Endodermal cell (in vitro differentiated cells): ENCODE results near the gene PHAX. TPM values are rescaled to one million over a fixed set of nuclear protein-coding genes. Genes with fewer than 3 reads are reported as not detected.

Experiments used
- DNase-seq: peaks from one replicate; pipeline ENCODE4 v3.0.0-alpha.2; 2017
- H3K27ac ChIP-seq: 2 replicates; pipeline ENCODE4 v1.5.1; 2013; ENCODE audit warnings: mild to moderate bottlenecking, low read depth, low read length, moderate library complexity
- H3K27me3 ChIP-seq: 2 replicates; pipeline ENCODE4 v1.6.1; 2013; ENCODE audit warnings: mild to moderate bottlenecking, low read length, moderate library complexity; ENCODE audit not compliant: insufficient read depth, control insufficient read depth, poor library complexity, severe bottlenecking
- H3K36me3 ChIP-seq: 2 replicates; pipeline ENCODE4 v1.7.0; 2013; ENCODE audit warnings: mild to moderate bottlenecking, low read length, moderate library complexity; ENCODE audit not compliant: control insufficient read depth, insufficient read depth
- H3K4me1 ChIP-seq: one replicate; pipeline ENCODE4 v1.7.0; 2013; ENCODE audit warnings: low read length; ENCODE audit not compliant: control insufficient read depth, insufficient read depth
- H3K4me3 ChIP-seq: 2 replicates; pipeline ENCODE4 v1.5.1; 2013; ENCODE audit warnings: mild to moderate bottlenecking, low read length, moderate library complexity
- H3K9ac ChIP-seq: 2 replicates; pipeline ENCODE4 v1.6.1; 2013; ENCODE audit warnings: mild to moderate bottlenecking, low read length, moderate library complexity; ENCODE audit not compliant: poor library complexity, severe bottlenecking; ENCODE audit errors: extremely low read depth
- H3K9me3 ChIP-seq: 2 replicates; pipeline ENCODE4 v1.6.1; 2013; ENCODE audit warnings: mild to moderate bottlenecking, low read length, moderate library complexity; ENCODE audit not compliant: control insufficient read depth
- H3K27ac Mint-ChIP-seq: 2 replicates; pipeline ENCODE4 v1.8.0; 2020; ENCODE audit warnings: mixed read lengths
- H3K27me3 Mint-ChIP-seq: 2 replicates; pipeline ENCODE4 v1.8.0; 2021; ENCODE audit warnings: mild to moderate bottlenecking, mixed read lengths; ENCODE audit not compliant: insufficient read depth
- H3K36me3 Mint-ChIP-seq: 2 replicates; pipeline ENCODE4 v1.8.0; 2020; ENCODE audit warnings: low read depth, mixed read lengths
- H3K4me1 Mint-ChIP-seq: 2 replicates; pipeline ENCODE4 v1.8.0; 2020; ENCODE audit warnings: mixed read lengths
- H3K4me3 Mint-ChIP-seq: 2 replicates; pipeline ENCODE4 v1.8.0; 2020; ENCODE audit warnings: mild to moderate bottlenecking, moderate library complexity, mixed read lengths
- H3K9me3 Mint-ChIP-seq: 2 replicates; pipeline ENCODE4 v1.8.0; 2020; ENCODE audit warnings: mild to moderate bottlenecking, mixed read lengths
- CTCF ChIP-seq: fragments of 200-600 bp; sonication (generic); conservative IDR thresholded peaks from 2 replicates; pipeline ENCODE4 v1.5.0; 2021; ENCODE audit warnings: antibody characterized with exemption, mild to moderate bottlenecking
- WGBS, 2 experiments: methylation state at CpG; one replicate each; pipeline versions ENCODE4 v1.1.5 to v1.1.7; 2013; ENCODE audit warnings: missing lambda C conversion rate in 2 of 2, mixed read lengths in 1 of 2; ENCODE audit not compliant: insufficient coverage in 1 of 2, insufficient read length in 1 of 2; 5-methylcytosine and 5-hydroxymethylcytosine counted together
- total RNA-seq, 2 donors: library from RNA; stranded (reverse); fragmentation: NEBNext Ultra II Directional in 1 of 2; extraction: Animal tissue kit (Norgen Biotek cat#: 25700) in 1 of 2; gene quantifications; 2 replicates in 1 of 2; 3 replicates in 1 of 2; pipeline ENCODE4 v1.2.1, GENCODE V29; 2021

PHAX gene
- total RNA-seq, 2 donors from 2014 or later: 49.9 to 54.1 TPM

- Mint-ChIP-seq H3K4me1 (no peaks in the 10 kb centered on the region), H3K27ac (no peak overlapping the region), H3K27me3 (no peaks in the 10 kb centered on the region), H3K36me3 (peaks cover 65% of the 10 kb centered on the region), H3K4me3 (no peak overlapping the region), H3K9me3 (no peaks in the 10 kb centered on the region)
- Histone ChIP-seq H3K9ac (no peak overlapping the region), H3K36me3 (peaks cover 82% of the 10 kb centered on the region), H3K4me3 (no peak overlapping the region), H3K4me1 (no peaks in the 10 kb centered on the region), H3K27ac (no peak overlapping the region), H3K9me3 (no peaks in the 10 kb centered on the region), H3K27me3 (no peaks in the 10 kb centered on the region)
- 97 to 100% methylated on average over 2 of the region's 2 CpGs for WGBS, 2 experiments
- no peak for TF ChIP-seq CTCF
- DNase-seq: no peak
Measured at GRCh38 chr5:126619781-126620180, 19.0 kb downstream of the PHAX start.

GRCh38 chr5:126624534-126624933 is 23.8 kb downstream of the PHAX start:
- no peak overlapping the region for H3K4me3 Mint-ChIP-seq
- Histone ChIP-seq H3K9me3 (no peaks in the 10 kb centered on the region), H3K27me3 (no peaks in the 10 kb centered on the region), H3K36me3 (peaks cover 70% of the 10 kb centered on the region), H3K27ac (no peak overlapping the region), H3K4me1 (no peaks in the 10 kb centered on the region), H3K4me3 (no peak overlapping the region), H3K9ac (no peak overlapping the region)
- 89 to 97% methylated on average over 2 to 4 of the region's 4 CpGs for WGBS, 2 experiments
- no peak for TF ChIP-seq CTCF
- no peaks in the 10 kb centered on the region for H3K9me3 Mint-ChIP-seq
- no peak overlapping the region for H3K27ac Mint-ChIP-seq
- H3K36me3 Mint-ChIP-seq: peaks cover 48% of the 10 kb centered on the region
- no peak for DNase-seq
- no peaks in the 10 kb centered on the region for H3K4me1 Mint-ChIP-seq
- no peaks in the 10 kb centered on the region for H3K27me3 Mint-ChIP-seq

GRCh38 chr5:126628102-126628501 is 27.4 kb downstream of the PHAX start:
- H3K27me3 Mint-ChIP-seq: no peaks in the 10 kb centered on the region
- no peak overlapping the region for H3K4me3 Mint-ChIP-seq
- Histone ChIP-seq H3K9me3 (no peaks in the 10 kb centered on the region), H3K9ac (no peak overlapping the region), H3K27me3 (no peaks in the 10 kb centered on the region), H3K4me3 (no peak overlapping the region), H3K36me3 (peaks cover 37% of the 10 kb centered on the region), H3K4me1 (no peaks in the 10 kb centered on the region), H3K27ac (no peak overlapping the region)
- no peak overlapping the region for H3K27ac Mint-ChIP-seq
- WGBS, 2 experiments: 86 to 94% methylated on average over 4 to 11 of the region's 11 CpGs
- H3K9me3 Mint-ChIP-seq: no peaks in the 10 kb centered on the region
- no peaks in the 10 kb centered on the region for H3K4me1 Mint-ChIP-seq
- peaks cover 23% of the 10 kb centered on the region for H3K36me3 Mint-ChIP-seq
- peak; percentile 57 for DNase-seq
- TF ChIP-seq CTCF: no peak
